HG02678 (cell line): Measurements from ENCODE around the gene SCN2B.

ENCODE experiments used
- ATAC-seq: cut with Tn5 transposase; IDR thresholded peaks from one replicate; pipeline ENCODE4 v1.9.1; 2021; ENCODE audit warnings: mild to moderate bottlenecking, moderate library complexity; ENCODE audit not compliant: unreplicated experiment

The SCN2B gene

DNA sequence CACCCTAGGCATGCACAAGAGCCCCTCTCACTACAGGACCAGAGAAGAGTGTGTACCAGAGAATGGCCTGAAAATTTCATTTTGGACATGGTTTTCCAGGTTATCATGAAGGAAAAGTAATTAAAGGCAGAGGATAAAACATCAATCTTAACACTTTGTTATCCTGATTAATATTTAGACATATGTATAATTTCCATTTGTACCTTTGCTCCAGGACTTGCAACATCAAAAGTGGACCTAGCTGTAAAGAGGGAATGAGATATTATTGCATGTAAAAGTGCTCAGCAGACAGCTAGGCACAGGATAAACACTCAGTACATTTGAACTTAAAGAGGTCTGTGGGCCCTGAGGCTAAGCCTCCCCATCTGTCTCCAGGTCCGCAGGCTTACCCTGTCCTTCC, 21.8 kb downstream of the SCN2B start:
- no peak for ATAC-seq

DNA sequence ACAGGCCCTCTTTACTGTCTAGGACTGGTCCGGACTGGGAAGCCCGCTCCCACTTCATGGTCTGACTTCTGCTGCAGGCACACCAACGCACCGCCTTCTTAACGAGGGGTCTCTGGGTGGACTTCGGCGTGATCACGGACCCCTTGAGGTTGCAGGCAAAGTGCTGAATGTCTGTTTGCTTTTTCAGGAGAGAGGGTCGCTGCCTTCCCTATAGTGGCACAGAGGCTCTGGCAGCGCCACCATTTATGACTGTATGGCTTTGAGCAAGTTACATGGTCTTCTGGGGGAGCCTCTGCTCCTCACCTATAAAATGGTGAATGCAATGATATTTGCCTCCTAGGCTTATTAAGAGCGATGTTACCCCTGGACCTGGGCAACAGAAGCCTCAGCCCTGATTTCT, 22.5 kb downstream of the SCN2B start:
- no peak for ATAC-seq

DNA sequence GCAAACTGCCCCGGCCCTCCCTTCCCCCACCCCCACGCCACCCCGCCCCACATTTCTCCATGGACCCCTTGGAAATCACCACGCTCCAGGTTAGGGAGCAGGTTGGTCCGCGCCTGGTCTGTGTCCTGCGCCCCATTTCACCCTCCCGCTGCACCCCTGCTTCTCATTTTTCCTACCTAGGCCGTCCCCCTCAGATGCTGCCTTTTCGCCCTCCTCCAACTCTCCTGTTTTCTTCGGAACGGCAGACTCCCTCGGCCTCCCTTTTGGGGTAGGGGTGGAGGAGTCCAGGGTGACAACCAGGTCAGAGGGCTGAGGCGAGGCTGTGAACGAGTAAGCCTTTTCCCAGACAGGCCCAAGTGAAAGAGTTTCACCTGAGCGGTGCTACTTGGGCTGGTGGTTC, 22.9 kb downstream of the SCN2B start:
- ATAC-seq = no peak

DNA sequence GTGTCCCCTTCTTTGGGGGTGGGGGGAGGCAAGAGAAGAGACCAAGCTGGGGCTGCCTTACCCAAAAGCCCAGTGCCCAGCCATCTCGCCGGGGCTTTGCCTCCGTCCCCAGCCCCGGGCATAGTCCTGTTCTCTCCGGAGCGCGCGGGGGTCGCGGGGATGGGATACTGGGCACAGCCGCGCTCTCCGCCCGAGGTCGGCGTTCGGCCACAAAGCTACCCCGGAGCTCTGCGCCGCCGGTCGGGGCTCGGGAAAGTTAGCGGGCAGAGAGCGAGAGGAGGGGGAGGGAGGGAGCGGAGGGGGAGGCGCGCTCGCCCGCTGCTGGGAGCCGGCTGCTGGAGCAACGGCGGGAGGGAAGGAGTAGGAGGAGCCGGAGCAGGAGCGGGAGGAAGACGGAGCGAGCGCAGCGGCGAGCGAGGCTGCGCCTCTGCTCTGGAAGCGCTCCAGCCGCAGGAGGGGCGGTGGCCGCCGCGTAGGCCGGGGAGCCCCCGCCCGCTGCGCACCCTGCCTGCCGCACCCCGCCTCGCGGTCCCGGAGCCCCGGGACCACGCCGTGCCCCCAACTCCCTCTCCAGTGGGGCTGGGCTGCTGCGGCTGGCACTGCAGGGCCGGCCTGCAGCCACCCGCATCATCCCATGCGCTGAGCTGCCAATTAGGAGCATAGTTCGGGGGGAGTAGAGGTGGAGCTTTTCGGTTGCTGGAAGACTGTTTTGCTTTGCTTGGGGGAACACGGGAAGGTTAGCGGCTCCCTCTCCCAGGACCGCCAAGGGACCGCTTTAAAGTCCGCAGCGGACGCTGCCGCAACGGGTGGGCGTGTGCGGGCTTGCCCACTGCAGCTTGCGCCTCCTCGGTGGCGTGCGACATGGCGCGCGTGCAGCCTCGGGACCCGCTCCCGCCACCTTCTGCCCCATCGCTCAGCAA, 23.6 kb downstream of the SCN2B start, which contains the start of gene SCN4B:
TSS of gene SCN4B (minus strand) at position 272 of the 920 bp plus-strand sequence. CDS start at position 122, 150 bp downstream.
- no peak for ATAC-seq

DNA sequence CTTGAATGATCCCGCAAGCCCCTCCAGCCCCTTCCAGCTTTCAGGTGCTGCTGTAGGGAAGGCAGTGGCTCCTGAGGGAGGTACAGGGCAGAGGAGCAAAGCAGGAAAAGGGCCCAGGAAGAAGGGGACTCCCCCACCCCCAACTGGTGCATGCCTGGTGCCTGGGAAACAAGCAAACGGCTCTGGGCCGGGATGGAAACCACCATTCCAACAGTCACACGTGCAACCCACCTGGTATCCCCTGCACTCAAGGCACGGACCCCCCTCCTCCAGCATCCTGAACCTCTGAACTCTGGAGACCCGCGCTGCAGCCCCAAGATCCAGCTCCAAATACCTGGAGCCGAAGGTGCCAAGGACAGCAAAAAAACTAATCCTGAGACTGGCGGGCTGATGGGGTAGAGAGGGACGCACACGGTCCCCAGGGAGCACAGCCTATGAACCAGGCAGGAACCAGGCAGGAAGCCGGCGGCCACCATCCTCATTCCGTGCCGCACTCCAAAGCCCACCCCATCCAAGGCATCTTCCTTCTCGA, 24.4 kb downstream of the SCN2B start:
- no peak for ATAC-seq

DNA sequence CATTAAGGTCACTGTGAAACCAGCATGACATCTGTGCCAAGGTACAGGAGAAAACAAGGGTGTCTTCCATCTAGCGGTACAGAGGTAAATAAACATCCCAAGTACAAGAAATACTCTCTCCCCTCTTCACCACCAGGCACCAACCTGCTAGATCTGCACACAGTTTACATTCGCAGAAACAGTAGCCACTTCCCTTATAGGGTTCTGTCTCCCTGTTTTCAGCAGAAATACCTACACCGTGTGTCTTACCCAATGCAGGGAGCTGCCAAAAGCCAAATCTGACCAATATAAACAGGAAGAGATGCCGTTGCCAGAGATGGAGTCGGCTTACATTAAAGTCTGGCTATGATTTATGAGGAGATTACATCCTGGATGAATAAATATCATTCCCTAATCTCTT, 25.0 kb downstream of the SCN2B start:
- no peak for ATAC-seq

DNA sequence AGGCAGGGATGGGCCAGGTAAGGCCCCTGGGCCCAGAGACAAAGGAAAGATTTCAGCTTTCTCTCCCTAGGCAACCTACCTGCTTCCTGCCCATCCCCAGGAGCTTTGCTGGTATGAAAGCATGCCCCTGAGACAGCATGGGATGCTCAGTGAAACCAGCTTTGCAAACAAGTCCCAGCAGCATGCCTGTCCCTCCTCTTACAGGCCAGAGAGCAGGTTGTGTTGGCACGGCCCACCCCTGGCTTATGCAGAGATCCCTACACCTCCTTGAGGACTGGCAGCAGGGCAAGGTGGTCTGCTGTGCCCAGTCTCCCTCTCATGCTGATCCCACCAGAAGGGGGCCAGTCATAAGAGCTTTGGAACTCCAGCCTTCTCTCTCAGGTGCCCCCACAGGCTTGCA, 26.9 kb downstream of the SCN2B start:
- no peak for ATAC-seq

DNA sequence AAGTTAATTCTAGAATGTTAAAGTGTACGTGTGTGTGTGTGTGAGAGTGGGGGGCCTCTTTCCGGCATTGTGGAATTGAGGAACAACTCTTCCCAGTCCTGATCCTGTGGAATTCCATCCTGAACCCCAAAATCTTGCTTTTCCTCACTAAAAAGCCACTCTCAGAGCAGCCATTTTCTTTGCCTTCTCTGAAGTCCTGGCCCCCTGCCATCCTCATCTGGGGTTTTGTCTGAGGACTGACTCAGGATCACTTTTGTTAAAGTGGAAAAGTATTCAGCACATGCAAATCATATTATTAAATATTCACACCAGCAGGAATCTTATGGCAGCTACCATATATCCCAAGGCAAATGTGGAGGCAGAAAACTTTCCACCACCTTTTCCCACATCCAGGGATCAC, 27.6 kb downstream of the SCN2B start:
- ATAC-seq = no peak

DNA sequence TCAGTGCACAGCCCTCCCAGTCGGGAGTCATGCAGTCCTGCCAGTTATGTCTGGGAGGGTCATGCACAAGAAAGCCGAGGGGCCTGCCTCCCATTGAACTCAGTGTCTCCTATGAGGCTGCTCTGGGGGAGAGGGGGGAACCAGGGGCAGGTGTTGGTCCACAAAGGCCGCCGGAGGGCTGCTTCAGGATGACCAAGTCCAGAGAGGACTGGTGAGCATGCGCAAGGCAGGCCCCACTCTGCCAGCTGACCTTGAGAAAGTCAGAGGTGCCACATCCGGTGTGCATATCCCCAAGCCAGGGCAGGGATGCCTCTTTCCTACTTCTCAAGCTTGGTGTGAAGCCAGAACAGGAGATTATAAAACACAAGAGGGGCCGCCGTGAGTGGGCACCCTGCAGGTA, 28.2 kb downstream of the SCN2B start:
- ATAC-seq = no peak

DNA sequence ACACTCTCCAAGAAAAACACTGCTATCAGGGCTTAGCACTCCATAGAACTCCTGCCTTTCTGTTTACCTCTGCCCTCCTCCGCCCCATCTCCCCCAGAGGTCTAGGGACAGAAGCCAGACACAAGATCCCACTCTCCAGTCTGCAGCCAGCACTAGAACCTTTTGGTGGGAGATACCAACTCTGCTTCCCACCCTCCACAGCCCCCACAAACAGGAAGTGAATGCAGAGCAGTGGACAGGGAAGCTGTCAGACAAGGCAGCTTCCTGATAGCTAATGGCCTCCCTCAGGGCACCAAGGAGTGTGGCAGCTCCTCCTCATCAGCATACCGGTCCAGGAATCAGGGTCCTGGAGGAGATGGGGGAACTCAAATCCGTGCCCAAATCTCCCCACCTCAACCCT, 28.9 kb downstream of the SCN2B start:
- no peak for ATAC-seq

DNA sequence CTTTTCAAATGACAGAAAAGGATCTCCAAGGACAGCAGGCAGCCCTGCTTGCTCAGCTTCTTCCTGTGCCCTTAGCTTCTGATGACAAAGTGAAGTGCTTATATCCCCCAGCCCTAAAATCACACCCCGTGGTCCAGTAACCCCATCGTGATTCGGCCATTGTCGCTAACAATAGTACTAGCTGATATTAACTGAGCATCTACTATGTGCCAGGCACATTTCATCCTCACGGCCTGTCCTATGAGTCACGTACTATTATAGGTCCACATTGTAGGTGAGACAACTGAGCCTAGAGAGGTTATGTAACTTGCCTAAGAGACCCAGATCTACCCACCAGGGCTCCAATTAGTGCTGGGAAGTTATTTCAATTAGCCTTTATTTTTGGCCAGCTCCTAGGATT, 29.9 kb downstream of the SCN2B start:
- ATAC-seq = no peak

DNA sequence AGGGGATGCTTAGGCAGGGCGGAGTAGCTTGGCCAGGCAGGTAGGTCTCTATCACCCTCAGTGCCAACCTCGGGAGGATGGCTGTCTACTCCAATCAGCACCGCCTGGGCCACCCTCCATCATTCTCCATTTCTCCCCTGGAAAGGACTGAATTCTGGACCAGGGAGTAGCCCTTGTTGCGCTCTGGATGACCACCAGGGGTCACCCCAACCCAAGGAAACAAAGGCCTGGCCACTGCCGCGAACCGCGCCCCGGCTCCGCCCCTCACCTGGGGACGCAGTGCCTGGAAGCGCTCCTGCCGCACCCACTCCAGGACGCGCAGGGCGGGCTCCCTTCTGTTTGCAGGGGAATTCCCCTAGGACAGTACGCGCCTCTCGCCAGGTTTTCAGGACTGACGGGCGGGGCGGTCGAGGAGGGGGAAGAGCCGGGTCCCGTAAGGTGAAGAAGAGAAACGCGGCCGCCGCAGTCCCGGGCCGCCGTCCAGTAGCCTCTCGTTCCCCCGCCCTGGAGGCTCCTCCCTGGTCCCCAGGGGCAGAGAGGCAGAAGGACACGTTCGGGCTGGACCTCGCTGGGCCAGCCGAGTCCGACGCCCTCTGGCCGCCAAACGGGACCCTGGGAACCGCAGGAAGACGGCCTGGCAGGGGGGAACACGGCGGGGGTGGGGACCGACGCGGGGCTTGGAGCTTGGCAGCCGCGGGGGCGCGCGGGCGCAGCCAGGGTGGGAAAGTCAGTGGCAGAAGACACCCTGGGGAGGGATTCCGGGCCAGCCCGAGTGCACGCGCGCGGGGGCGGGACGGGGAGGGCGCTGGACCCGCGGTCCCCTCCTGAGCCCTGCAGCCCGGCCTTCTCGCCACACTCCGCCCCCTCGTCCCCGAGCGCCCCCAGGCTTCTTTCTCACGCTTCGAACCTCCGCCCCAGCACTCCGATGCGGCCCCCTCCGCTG, 30.9 kb downstream of the SCN2B start:
- ATAC-seq = peak; percentile 87

DNA sequence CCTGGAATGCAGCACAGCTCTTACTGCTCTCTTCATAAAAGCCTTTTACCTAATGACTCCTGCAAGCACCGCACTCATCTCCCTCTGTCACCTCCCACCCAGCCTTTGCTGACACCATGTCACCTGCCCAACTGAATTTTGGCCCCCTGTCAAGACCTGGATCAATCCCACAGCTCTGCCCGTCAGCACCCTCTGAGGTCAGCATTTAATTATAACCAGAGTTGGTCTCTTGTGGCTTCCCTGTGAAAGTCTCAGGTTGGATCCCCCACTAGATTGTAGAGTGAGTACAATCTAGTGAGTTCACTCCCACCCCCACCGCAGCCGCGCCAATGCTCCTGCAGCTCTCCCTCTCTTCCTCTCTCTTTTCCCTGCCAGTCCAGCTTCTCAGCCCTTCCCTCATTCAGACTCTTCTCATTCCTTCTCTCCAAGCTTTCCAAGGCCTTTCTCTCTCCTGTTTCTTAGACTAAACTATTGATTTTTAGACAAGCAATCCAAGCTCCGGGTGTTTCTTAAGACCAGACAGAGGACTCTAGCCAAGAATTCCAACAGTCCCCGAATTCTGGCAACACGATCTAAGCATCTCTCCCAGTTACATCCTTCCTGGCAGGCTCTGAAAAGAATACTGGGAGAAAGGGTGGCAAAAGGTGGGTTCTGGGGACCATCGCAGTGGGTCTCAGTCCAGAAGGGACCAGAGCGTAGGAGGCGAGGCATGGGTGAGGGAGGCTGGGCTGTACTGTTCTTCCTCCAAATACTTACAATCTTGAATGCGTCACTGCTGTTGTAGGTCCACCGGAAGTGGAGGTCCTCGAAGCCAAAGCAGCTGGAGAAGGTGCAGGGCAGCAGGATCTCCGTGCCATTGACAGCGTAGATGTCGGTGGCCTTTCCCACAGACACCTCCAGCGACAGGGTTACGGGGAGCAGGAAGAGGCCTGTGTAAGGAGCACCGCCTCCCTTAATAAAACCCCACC, 31.9 kb downstream of the SCN2B start:
- no peak for ATAC-seq

DNA sequence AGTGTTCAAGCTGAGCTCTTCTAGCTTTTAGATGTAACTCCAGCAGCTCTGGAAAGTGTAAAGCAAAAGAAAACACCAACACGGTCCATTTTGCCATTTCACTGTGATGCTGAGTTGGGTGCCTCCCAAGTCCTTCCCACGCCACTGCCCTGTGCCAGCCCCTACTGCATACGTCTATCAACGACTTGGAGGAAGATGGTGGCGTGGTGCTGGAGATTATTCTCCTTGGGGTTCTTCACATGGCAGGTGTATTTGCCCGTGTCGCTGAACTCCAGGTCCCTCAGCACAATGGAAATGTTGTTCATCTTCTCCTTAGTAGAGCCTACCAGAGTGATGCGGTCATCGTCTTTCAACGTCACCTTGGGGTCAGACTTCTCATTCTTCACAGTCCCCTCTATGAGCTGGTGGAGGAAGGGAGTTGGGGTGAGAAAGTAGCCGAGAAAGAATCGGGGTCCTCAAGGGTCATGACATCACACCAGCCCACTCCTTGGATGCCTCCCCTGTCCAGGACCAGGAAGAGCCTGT, 32.7 kb downstream of the SCN2B start:
- no peak for ATAC-seq

DNA sequence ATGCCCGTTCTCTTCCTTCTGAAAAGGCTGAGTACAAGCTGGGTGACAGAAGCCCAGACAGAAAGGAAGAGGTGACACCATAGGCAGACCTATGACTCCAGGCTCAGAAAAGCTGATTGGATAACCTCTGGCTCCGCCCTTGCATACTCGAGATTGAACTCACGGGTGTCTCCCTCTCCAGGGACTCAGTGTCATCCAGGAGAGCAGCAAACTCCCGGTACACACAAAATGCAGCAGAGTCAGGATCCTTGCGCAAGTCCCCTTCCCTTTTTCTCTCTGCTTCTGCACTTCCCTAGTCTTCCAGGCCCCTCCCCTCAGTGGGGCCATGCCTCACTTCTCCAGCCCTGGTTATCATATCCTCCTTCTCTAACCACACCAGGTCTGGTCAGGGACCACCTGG, 33.6 kb downstream of the SCN2B start:
- ATAC-seq = no peak

DNA sequence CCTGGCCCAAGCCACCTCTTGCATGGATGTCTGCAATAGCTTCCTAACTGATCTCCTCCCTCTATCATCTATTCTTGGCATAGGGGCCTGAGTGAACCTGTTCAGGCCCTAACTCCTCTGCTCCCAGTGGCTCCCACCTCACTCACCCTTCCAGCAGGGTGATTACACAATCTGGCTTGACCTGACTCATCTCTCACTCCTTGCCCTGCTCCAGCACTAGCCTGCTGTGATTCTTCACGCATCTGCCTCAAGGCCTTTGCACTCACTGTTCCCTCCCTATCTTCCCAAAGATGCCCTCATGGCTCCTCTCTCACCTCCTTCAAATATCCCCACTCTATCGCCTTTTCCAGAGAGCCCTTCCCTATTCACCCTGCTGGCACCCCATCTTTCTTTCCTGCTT, 34.4 kb downstream of the SCN2B start:
- ATAC-seq = no peak

DNA sequence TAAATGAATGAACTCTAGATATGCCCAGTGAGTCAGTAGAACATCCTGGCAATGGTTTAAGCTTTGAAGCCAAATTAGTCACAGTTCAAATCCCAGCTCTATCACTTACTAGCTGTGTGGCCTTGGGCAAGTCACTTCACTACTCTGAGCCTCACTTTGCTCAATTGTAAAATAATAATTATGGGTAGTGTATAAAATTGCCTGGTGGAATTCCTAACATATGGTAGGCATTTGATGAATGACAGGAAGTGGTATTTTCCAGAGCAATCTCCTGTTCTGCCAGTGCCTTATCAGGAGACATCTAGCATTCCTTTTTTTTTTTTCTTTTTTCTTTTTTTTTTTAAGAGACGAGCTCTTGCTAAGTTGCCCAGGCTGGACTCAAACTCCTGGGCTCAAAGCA, 36.9 kb downstream of the SCN2B start:
- no peak for ATAC-seq

DNA sequence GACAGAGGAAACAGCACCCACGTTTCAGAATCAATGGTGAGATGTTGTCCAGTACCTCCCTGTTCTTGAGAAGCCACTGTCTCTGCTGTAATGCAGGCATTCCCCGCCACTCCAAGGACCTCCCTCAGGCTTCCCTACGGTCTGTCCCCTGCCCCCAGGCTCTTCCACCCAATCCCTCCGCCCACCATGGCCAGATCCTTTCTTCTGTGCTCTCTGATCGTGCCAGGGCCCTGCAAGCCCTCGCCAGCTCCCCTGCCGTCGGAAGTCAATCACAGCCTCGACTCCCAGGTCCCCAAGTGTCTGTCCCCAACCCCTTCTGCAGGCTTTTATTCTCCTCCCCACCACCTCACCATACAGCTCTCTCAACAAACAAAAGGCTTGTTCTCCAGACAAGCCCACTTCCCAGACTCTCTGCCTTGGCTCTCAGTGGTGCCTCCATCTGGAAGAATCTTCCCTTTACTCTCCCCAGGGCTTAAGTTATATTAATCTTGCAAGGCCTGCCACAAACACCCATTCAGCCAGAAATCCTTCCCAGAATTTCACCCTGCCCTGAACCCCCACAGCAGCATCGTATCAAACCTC, 37.5 kb downstream of the SCN2B start:
- no peak for ATAC-seq

DNA sequence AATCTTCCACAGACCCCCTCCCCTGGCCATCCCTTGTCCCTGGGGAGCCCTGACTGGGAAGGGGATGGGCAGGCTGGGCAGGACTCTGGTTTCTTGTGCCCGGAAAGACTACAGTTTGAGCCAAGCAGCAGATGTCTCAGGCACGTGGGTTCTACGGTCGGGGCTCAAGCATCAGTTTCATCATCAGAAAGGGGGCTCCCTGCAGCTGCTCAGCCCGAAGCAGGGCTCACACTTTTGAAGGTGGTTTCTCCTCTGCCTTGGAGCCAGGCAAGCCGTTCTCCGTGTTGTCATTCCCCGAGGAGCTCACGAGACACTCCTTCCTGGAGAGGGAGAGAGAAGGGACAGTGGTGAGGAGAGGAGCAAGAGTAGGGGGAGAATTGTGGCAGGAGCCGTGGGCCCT, 39.6 kb downstream of the SCN2B start:
- no peak for ATAC-seq

DNA sequence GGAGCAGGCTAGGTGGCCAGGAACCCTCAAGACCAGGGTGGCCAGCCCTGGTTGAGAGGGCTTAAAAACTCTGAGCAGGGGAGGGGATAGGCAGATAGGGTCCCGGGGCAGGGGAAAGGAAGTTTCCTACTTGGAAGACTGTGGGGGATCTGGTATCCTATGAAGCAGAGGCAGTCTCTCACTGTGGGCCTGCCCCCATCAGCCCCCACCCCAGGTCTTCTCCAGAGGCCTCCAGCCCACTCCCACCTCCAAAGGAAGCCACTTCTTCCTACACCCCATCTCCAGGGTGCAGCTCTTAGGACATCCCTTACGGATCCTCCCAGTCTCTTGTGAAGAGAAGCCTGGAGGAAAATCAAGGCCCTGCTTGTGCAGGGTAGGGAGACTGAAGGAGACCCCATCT, 40.1 kb downstream of the SCN2B start:
- no peak for ATAC-seq
